NCI-H82 (cell line): ENCODE results near the gene NLRP11.
A peak's percentile ranks its signal among the peaks of the same experiment; 100 is the strongest.
"Not testable (repeated sequence)": the region's sequence is repeated elsewhere in the genome, so short reads cannot be mapped to it uniquely, and the experiment has no call there.

Source experiments
- DNase-seq: peaks from one replicate; lab custom pipeline; 2025; lab: John Stamatoyannopoulos, UW

Gene NLRP11

GRCh38 chr19:55778331-55778730 lies 53.5 kb downstream of the NLRP11 start:
- no peak for DNase-seq

GRCh38 chr19:55777528-55777927 lies 54.3 kb downstream of the NLRP11 start:
- DNase-seq: peak; percentile 31

- DNase-seq: not testable (repeated sequence)
Measured at GRCh38 chr19:55769632-55770031, 62.2 kb downstream of the NLRP11 start.

GRCh38 chr19:55768818-55769217 lies 63.0 kb downstream of the NLRP11 start, which contains the start of gene RFPL4AL1:
TSS of gene RFPL4AL1 (plus strand) at chr19:55769118. CDS start at chr19:55771805, 2,687 bp downstream.
- not testable (repeated sequence) for DNase-seq

GRCh38 chr19:55766466-55766865 lies 65.3 kb downstream of the NLRP11 start:
- no peak for DNase-seq

- DNase-seq: not testable (repeated sequence)
Measured at GRCh38 chr19:55758797-55759196, 73.0 kb downstream of the NLRP11 start, which contains the start of gene RFPL4A. TSS of gene RFPL4A (plus strand) at chr19:55759097. CDS start at chr19:55761801, 2,704 bp downstream.

GRCh38 chr19:55756808-55757207 lies 75.0 kb downstream of the NLRP11 start:
- DNase-seq: not testable (repeated sequence)

- DNase-seq: no peak
Measured at GRCh38 chr19:55753401-55753800, 78.4 kb downstream of the NLRP11 start.

- no peak for DNase-seq
Measured at GRCh38 chr19:55750715-55751114, 81.1 kb downstream of the NLRP11 start.

GRCh38 chr19:55738302-55738701 lies 93.5 kb downstream of the NLRP11 start, which contains the start of gene NLRP9:
TSS of gene NLRP9 (minus strand) at chr19:55738402. CDS start at chr19:55738374, 28 bp downstream.
- DNase-seq: no peak
